HG03108 (cell line): Measurements from ENCODE around the gene DOP1A.

Source experiments
- ATAC-seq: cut with Tn5 transposase; IDR thresholded peaks from one replicate; pipeline ENCODE4 v1.9.1; 2021; ENCODE audit warnings: moderate library complexity; ENCODE audit not compliant: unreplicated experiment

Gene DOP1A

DNA sequence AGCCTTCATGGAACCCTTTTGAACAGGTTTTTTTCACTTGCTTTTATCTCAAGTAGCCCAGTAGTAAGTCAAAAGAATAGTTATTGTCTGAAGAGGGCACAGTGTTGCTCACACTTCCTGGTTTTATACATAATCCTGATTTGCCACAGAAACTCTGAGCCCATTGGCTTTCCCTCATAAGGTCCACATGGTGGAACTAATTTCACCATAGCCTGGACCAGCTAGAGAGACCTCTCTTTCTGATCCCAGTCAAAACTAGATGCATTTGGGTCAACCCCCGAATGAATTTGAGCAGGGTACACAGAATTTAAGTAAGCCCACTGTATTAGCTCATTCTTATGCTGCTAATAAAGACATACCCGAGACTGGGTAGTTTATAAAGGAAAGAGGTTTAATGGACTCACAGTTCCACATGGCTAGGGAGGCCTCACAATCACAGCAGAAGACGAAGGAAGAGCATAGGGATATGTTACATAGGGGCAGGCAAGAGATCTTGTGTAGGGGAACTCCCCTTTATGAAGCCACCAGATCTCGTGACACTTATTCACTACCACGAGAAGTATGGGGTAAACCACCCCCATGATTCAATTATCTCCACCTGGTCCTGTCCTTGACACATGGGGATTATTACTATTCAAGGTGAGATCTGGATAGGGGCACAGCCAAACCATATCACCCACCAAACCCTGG is 131.8 kb downstream of the DOP1A start:
- no peak for ATAC-seq

DNA sequence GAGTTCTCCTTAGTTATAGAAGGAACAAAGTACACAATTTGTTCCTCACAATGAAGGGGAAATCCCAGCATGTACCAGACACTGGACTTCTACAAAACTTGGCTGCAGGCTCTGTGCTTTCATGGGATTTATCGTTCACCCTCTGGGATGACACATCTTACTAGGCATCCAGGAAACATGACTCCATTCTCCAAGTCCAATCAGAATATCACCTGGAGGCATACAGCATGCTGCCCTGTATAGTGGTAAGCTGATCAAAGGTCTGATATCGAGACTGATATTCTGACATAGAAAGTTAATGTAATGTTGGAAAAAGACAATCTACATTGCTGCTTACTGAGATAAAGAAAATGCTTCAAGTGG is 132.4 kb downstream of the DOP1A start:
- no peak for ATAC-seq

DNA sequence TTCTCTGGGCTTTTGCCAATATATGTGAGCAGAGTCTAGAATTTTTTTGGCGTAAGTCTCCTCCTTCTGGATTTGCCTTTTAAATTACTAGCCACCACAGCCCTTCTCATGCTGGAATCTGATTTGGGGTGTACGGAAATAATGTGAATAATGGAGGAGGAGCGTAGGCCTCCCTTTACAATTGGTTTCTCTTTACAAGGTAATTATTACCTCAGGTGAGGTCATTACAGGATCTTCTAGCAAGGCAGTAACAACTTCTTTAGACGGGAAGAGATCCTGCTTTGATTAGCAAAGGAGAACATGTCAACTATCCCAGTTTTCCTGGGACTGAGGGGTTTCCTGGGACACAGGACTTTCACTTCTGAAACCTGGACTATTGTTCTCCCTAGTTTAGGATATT is 134.6 kb downstream of the DOP1A start:
- no peak for ATAC-seq

DNA sequence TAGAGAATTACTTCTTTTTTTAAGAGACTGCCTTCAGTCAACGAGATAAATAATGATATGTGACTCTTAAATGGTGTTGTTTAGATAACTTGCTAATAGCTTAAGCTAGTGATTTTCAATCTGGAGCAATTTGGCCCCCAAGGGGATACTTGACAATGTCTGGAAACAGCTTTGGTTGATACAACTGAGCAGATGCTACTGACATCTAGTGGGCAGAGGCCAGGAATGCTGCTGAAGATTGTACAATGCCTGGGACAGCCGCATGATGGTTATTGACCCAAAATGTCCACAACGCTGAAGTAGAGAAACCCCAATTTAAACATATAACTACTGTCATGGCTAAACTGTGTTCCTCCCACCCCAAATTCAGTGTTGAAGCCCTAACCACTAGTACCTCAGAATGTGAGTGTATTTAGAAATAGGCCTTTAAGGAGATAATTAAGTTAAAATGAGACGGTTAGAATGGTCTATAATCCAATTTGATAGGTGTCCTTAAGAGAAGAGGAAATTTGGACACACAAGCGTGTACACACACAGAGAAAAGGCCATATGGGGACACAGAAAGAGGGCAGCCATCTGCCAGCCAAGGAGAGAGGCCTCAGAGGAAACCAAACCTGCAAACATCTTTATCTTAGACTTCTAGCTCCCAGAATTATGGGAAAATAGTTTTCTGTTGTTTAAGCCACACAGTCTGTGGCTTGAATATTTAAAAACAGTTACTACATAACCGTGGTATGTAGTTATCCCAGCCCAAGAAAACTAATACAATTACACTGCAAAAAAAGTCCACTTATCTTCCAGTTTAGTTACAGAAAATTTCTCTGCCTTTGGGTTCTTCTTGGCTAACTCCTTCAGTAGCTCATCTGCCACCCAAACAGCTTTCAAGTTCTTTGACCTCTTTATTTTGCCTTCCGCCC is 147.9 kb downstream of the DOP1A start:
- ATAC-seq = peak; percentile 99

DNA sequence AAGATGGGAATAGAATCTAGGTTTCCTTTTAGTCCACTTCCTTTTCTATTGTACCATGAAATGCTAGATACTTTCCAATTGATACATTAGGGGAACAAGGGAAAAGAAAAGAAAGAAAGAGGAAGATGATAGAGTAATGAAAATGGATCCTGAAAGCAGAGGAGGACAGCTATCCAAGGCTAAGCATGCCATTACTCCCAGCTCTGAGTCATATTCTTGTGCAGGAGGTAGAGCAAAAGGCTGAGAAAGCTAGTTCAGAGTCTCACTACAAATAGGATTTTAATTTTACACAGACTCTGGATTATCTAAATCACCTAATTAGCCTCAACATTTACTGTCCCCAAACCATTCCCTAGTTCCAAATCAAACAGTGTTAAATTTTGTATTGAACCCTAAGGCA is 149.3 kb downstream of the DOP1A start:
- no peak for ATAC-seq
